AG20443 (cell line): Measurements from ENCODE around the gene CNKSR3.
A peak's percentile ranks its signal among the peaks of the same experiment; 100 is the strongest.
"Not testable (repeated sequence)": the region's sequence is repeated elsewhere in the genome, so short reads cannot be mapped to it uniquely, and the experiment has no call there.

Experiments used
- DNase-seq: peaks from one replicate; pipeline ENCODE4 v3.0.0; 2012; ENCODE audit warnings: low spot score, mixed read lengths

CNKSR3 gene

DNA sequence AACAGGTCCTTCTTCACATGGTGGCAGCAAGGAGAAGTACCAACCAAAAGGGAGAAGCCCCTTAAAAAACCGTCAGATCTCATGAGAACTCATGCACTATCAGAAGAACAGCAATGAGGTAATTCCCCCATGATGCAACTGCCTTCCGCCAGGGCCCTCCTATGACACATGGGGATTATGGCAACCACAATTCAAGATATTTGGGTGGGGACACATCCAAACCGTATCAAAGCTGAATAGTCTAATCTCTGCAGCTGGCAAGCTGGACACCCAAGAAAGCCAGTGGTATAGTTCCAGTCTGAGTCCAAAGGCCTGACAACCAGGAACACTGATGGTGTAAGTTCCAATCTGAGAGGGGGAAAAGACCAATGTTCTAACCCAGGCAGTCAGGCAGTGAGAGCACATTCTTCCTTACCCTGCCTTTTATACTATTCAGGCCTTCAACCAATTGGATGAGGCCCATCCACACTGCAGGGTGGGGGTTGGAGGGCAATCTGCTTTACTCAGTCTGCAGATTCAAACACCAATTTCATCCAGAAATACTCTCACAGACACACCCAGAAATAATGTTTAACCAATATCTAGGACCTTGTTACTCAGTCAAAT, 17.9 kb upstream of the CNKSR3 start:
- no peak for DNase-seq

DNA sequence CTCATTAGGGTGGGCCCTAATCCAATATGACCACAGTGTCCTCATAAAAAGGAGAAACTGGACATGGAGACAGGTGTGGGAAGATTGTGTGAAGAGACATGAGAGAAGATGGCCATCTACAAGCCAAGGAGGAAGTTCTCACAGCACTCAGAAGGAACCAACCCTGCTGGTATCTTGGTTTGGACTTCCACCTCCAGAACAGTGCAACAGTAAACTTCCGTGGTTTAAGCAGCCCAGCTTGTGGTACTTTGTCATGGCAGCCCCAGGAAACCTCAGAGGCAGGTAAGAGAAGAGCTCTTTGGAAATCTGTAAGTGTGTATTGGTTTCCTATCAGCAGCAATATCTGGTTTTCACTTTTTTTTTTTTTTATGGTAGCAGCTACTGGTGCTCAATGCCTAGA, 16.5 kb upstream of the CNKSR3 start:
- DNase-seq: no peak

DNA sequence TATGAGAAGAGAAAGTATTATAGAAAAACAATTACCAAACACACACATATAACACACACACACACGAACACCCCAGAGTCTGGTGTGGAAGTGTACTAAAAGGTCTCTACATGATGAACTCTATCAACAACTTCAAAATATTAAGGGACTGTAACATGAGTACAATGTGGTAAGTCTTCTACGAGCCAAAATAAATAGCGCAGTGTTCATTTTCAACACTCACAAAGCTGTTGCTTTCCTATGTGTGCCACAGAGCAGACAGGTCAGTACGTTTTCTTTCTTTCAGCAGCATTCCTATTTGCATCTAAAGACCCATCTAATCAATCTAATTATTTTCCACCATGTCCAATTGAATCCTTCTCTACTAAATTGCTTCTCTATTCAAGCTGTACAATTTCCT, 12.1 kb upstream of the CNKSR3 start:
- no peak for DNase-seq

DNA sequence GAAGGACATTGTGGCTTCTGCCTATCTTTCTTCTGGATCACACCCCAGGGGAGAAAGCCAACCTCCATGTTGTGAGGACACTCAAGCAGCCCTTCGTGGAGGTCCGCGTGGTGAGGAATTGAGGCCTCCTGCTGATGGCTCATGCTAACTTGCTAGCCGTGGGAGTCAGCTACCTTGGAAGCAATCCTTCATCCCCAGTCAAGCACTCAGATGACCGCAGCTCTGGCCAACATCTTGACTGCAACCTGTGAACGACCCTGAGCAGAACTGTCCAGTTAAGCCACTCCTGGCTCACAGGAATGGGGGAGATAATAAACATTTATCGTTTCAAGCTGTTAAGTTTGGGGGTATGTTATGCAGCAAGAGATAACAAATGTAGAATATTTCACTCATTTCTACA, 10.9 kb upstream of the CNKSR3 start:
- DNase-seq: no peak

DNA sequence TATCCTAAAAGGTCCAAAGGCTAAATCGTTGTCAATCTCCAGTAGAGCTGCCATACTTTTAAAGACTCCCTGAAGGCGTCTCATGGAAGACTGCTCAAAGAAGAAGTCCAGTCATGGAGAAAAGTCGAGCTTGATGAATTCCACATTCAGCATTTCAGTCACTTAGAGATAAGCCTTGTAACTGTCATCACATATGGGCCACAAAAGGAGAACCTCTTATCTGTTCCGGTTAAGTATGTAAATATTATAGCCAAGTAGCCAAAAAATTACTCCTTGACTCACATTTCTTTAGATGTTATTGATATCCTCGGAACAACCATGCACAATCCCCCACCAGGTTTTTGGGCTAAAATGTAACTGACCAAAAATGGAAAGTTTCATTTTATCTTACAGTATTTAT, 9.8 kb upstream of the CNKSR3 start:
- no peak for DNase-seq

DNA sequence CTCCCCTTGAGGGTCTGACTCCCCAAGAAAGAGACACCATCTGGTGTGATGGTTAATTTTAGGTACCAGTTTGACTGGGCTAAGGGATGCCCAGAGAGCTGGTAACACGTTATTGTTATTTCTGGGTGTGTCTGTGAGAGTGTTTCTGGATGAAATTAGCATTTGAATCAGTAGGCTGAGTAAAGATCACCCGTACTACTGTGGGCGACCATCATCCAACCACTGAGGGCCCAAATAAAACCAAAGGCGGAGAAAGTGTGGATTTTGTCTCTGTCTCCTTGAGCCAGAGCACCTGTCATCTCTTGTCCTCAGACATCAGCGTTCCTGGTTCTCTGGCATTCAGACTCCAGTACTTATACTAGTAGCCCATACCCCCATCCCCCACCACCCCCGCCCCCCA, 7.9 kb upstream of the CNKSR3 start:
- no peak for DNase-seq

DNA sequence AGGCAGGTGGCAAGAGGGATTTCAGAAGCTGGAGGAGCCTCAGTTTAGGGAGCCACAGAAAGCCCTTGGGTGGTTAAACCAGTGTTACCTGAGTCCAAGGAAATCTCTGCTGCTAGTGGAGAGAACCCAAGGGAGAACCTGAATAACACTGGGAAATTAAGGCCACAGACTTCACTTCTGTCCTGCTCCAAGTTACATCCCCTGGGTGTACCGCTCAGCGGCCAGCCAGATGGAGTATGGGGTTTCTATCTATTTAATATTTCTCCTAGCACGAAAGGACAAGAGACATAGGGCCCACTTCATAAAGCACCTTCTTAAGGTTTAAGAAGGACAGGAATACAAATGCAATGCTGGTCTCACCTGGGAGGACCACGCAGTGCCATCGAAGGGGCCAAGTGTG, 5.8 kb upstream of the CNKSR3 start:
- no peak for DNase-seq

DNA sequence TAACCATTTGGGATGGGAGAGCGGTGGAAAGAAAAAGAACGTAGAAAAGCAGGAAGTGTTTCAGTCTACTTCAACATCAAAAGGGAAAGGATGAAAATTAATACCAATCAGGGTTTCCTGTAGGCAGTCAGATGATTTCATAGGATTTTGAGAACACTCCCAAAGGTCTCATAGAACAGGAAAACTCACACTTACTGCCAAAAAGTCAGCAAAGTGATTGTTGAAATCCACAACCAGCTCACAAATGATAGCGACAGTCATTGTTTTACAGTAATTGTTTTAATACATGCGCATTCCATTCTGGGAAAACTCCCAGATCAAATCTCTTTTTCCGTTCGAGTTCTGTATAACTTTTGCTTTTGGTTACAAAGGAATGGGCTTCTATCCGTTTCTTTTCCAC, 5.3 kb upstream of the CNKSR3 start:
- peak; percentile 19 for DNase-seq

DNA sequence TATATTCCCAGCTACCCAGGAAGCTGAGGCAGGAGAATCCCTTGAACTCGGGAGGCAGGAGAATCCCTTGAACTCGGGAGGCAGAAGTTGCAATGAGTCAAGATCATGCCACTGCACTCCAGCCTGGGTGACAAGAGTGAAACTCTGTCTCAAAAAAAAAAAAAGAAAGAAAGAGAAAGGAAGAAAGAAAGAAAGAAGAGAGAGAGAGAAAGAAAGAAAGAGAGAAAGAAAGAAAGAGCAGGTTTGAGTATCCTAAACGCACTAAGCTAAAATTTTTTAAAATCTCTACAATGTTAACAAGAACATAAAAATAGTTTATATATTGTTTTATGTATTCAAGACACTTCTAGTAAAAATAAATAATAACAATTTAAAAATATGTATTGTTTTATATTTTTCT, 4.6 kb upstream of the CNKSR3 start:
- DNase-seq: not testable (repeated sequence)

DNA sequence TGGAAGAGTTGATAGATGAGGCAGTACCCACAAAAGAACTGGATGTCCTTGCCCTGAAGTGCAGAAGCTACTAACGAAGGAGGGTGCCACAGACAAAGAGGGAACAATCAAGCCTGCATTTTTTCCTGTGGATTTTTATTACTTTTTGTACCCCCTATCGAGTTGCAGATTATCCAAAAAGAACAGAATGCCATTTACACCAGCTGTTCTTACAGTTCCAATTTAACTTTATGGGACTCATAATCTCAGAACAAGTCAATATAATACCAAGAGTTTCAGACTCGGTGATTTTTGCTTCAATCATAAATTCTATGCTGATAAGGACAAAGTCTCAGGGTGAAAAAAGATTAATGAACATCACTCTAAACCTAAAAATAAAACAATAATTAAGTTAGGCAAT, 4.0 kb upstream of the CNKSR3 start:
- no peak for DNase-seq

DNA sequence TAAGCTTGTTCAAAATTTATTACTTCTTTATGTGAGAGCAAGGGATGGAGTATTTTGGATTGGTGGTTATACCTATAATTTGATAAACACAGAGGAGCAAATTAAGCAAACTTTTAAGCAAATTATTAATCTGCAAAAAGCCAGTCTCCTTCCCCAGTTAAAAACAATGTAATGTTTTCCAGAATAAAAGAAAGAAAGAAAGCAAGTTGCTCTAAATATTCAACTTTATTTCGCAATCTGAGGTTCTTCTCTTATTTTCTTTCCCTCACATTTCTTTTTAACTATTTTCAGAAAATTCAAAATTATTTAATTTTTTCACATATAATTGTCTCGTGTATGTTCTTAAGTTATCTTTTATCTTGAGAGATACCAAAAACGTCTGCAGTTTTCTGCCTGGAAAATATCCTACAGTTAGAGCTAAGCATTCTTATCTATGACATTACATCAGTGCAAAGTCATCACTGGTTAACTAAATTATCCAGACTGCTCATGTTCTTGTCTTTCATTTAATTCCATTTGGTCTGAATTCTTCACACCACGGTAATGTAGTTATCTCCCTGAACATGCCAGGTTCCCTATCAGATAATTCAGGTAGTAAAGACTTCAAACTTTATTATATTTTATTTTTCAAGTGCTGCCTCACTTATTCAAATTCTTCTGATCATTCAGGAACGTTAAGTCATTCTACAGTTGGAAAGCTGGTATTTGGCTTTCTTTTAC, 3.3 kb upstream of the CNKSR3 start:
- no peak for DNase-seq

DNA sequence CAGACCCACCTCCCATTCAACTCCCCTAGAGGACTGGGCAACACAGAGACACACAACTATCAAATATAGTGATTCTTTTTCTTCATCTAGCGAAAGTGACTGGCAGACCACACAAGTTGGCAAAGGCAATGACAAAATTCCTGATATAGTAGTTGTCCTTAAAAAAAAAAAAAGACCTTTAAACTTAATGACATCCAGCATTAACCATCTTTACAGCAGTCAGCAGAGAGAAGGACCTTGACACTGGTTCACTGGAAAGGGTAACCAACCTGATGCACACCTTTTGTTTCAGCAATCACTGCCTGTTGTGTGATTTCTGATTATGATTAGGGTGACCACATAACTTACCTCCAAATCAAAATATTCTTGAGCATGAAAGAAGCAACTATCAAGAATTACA, 1.7 kb upstream of the CNKSR3 start:
- DNase-seq: no peak

DNA sequence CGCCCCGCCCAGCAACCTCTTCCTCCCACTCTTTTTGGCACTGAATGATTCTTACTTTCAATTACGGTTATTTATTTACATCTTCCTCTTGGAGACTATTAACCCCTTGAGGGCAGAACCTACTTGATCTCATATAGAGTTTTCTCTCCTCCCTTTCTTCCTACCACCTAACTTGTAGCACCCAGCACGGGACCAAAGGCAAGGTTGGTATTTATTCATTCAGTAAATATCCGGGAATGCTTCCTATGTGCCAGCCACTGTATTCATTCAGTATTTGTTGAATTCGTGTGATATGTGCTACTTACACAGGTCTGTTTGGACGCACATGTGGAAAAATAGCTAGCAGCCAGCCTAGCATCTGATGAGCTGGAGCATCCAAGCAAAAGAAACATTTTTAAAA, 1.3 kb upstream of the CNKSR3 start:
- no peak for DNase-seq

DNA sequence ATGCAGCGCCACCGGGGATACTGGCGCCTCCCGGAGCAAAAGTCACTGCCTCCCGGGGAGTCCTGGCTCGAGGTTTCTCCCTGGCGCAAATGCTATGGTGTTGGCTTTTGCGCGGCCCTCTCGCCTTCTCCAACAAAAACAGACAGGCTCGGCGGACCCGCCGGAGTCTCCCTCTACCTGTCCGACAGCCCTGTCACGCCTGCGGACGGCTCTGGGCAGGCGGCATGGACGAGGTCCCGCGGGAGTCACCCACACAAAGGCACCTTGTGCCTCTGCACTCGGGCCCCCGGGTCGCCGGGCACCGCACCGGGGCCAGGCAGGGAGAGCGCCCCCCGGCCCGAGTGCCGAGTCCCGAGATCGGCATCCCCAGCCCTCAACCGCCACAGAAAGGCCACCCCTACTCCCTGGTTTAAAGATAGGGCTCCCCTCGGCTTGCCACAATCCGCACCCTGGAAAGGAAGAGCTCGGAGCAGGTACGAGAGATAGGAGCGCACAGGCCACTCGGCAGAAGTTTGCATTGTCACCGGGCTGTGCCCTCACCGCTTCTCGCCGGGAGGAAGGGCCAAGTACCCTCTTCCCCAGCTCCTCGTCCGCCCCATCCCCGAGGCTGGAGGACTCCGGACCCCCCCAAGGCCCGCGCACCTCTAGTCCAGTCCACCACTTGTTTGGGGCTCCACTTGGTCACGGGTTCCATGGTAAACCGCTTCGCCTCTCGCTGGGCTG, 903 bp downstream of the CNKSR3 start:
- DNase-seq: peak; percentile 61

DNA sequence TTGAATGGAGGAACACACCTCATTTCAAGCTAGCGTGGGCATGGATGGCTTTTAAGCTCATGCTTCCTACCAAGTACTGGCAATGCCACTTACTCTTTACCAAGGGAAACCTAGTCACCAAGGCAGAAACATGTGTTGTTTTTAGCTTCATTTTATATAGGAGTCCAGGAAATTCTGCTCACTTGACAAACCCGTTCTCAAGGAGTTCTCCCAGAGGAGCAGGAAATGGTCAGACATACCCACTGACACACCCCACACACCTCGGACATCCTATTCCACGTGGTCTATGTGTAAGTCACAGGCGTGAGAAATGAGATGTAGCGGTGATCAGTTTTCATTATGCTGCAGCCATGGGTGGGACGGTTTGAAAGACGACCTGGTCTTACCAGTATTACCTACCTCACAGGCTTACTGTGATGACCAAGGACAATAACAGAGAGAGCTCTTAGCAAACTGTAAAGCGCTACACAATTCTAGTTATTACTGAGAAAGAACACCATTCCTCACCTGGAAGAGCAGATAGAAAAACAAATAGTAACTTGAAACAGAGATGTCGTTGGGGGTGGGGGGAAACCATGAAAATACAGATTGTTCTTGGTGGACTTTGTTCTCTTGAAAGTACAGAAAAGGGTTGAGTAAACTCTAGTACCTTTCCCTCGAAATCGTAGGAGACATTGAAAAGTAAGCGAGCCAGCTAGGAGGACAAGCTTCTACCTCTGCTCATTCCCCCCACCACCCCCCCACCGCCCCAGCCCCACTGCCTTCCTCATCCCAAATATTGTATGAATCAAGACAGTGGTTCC, 1.7 kb downstream of the CNKSR3 start:
- no peak for DNase-seq

DNA sequence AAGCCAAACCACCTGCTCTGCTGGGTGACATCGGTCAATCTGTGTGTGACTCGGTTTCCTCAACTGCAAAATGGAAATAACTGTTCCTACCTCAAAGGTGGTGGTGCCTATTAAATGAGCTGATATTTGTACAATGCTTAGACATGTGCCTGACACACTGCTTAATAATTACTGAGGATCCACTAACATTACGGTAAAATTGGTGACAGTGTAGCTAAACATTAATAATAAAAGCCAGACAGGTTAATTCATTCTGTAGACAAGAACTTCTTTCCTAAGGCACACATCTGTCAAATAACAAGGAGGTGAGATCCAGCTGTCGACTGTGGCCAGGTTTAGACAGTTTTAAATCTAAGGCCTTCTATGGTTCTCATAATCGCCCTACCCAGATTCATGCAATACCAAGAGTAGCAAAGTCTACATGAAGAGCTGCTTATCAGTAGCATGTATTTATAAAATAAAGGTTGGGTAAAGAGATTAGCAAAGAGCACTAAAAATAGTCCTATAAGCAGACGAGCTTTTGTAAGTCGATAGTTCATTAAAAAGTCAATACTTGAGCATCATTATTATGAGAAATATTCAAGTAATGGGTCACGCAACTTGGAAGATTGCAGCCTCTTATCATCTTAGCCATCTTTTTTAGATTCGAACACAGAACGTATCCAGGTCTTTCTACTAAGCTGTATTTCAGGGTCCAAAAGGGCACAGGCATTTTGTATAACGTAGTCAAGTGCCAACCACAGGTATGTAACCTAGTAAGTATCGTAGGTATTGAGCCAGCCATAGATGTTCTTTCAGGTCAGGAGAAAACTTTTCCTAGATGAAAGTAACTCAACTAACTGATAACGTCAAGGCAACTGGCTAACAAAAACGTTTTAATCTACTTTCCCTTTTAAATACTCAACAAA, 3.2 kb downstream of the CNKSR3 start:
- no peak for DNase-seq

DNA sequence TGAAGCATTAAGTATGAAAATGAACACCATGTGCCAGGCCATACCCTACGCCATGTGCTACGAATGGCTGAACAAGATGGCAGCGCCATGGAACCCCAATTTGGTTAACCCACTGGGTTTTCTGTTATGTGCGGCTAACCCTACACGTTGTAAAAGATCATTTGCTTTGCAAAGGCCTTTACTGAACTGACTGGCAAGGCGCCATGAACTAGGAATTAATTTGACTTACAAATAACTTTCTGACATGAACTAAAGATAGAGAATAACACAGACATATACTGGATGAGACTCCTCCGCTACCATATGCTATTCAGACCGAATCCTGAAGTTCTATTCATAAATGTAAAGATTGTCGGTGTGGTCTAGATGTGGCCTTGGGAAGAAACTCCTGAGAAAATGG, 3.9 kb downstream of the CNKSR3 start:
- DNase-seq: no peak

DNA sequence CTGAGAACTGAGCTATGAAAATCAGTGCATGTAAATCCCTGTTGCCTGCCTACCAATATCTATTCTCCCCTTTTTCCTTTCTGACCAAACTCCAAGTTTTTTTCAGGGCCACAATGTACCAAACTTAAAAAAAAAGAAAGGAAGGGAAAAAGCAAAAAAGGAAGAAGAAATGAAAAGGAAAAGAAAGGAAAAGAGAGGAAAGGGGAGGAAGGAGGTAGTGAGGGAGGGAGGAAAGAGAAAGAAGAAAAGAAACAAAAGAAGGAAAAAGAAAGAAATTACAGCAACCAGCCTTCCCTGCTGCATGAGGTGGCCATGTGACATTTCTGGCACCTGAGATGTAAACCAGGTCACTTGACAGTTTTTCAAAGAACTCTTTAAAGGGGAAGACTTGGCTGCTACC, 4.4 kb downstream of the CNKSR3 start:
- DNase-seq: no peak

DNA sequence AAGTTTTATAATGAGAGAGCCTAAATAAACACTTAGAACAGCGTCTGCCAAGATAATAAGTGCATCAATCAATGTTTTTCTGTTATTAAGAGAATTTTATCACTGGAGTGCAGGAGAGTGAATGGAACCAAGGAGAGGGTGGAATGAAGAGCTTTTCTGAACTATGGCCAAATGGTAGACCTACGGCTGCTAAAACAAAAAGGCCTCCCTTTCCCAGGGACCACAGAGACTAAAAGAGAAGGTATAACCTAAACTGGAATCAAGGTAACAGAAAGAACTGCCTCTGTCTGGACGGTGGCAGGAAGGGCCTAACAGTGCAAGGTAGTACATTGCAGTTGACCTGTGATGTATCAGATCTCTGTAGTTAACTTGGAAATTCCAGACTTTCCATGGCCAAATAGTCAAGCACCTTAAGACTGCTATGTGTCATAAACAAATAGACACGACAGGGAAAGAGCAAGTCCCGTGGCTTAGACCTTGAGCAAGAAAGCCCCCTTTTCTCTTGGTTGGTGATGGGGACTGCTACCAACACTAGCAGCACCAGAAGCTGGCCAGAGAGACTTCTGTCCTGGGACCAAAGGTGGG, 5.5 kb downstream of the CNKSR3 start:
- no peak for DNase-seq

DNA sequence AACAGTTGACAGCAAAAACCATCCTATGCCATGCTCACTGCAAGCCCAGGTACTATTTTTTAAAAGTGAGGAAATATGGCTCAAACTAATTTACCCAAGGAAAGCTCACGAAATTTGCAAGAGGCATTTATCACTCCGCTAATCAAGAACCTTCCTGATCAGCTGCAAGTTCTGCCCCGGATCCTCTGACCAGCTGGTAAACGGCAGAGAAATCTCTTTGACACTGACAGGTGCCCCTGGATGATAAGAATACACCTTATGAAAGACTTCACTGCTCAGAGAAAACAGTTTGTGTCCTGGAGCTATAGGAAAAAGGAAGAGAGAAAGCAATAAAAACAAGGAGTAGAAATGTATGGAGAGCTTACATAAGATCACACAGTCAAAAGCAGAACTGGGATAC, 6.4 kb downstream of the CNKSR3 start:
- DNase-seq: no peak

DNA sequence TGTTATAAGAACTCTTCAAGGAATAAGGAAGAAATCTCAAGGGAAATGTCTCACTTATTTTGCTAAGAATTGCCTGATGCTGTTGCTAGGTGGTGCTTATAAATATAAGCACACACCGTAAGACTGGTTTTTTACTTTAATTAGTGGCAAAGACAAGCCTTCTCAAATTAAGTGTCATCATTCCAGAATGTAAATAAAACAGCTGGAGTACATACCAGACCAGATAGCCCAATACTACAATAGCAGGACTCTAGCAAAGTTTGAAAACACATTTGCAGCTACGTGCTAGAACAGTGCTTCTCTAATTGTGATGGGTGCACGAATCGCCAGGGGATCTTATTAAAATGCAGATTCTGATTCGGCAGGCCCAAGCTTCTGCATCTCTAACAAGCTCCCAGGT, 6.8 kb downstream of the CNKSR3 start:
- peak; percentile 10 for DNase-seq
